Measurements from ENCODE around the gene BHLHE40. TPM values are rescaled to one million over a fixed set of nuclear protein-coding genes. Genes with fewer than 3 reads are reported as not detected.
A peak's percentile ranks its signal among the peaks of the same experiment; 100 is the strongest.

The BHLHE40 gene
- polyA plus RNA-seq, 2 of the 4 experiments (the other 2 are of a cell fraction): 102 to 160 TPM

DNA sequence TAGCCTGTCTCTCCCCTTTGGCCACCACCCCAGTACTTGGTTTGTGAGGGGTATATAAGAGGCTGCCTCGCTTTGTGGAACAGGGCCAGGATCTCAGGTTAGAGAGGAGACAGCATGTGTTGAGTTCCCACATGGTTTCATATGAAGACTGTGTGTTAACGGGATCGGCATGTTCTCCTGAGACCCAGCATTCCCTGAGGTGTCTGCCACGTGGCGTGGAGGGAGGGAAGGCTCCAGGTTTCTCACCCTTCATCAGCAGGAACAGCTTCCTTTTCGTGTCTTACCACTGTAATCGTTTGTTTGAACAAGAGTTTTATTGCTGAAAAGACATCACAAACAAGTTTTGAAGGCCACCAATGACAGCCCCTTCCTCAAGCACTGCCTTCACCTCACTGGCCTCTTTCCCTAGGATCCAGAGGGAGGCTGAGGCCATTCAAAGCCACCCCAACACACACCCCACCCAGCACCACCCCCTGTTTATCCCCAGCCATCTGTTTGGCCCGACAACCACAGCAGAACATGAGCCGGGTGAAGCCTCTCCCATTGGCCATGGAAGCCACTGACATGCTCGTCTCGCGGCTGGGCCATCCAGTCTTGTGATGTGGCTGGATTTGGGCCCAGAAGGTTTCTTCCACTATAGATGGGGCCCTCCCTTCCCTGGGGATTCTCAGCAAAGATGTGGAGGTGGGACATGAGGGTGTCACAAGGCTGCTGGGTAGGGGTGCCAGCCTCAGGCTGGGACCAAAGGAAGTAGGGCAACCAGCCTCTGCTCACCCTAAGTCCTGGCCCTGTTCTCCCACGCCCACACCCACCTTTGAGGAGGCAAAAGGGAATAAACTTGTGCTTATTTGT lies 10.0 kb downstream of the BHLHE40 start (continued):
- TF ChIP-seq EP300 (IDR thresholded peaks at IDR 0.05): no peak; a peak in 1 of 5 replicates

DNA sequence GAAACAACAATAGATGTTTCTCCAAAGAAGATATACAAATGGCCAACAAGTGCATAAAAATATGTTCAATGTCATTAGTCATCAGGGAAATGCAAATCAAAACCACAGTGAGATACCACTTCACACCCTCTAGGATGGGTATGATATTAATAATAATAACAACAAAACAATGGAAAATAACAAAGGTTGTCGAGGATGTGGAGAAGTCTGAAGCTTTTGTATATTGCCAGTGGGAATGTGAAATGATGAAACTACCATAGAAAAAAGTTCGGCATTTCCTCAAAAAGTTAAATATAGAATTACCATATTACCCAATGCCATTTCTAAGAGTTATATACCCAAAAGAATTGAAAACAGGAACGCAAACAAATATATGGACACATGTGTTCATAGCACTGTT lies 10.8 kb downstream of the BHLHE40 start:
- Histone ChIP-seq H3K9me3 (no peaks in the 10 kb centered on the region), H3K4me2 (0 out of 3 replicates have a peak overlapping the region, but pooled peaks have one; percentile 4), H3K4me3 (no peak overlapping the region), H3K4me1 (peaks cover 82% of the 10 kb centered on the region), H3K27ac (peak overlapping the region; percentile 96 to 98)
- WGBS (ENCODE audit: missing lambda C conversion rate): 68% methylated on average over 3 of the region's 3 CpGs
- ChIA-PET CTCF (interaction anchor here (1.2 kb wide), 1 partner anchor 14 kb away, joined by 3 read pairs; no protein-coding TSS in a partner anchor), POLR2A (no interaction called here)
- FAIRE-seq (no peak), DNase-seq (ENCODE audit: low read depth in 1 of 2, low spot score in 1 of 2) (peak in 1 of 2 experiments; percentile 60), ATAC-seq (no peak)
- TF ChIP-seq PHF8 (IDR thresholded peaks at IDR 0.05; ENCODE audit: borderline replicate concordance, low read depth) (no peak), GATA3 (IDR thresholded peaks at IDR 0.05; ENCODE audit: borderline replicate concordance) (no peak), JUN (IDR thresholded peaks at IDR 0.05) (no peak), RAD21 (conservative IDR thresholded peaks at IDR 0.05 in 1 of 2, IDR thresholded peaks at IDR 0.05 in 1 of 2) (no peak), EHMT2 (IDR thresholded peaks at IDR 0.05; ENCODE audit: low read depth) (no peak), SREBF2 (IDR thresholded peaks at IDR 0.05) (no peak), RFX5 (IDR thresholded peaks at IDR 0.05) (no peak), ZNF302 (CRISPR knock-in tag; IDR thresholded peaks at IDR 0.05) (no peak), CHD2 (IDR thresholded peaks at IDR 0.05; ENCODE audit: low read length, partially characterized antibody) (no peak), ZSCAN20 (CRISPR knock-in tag; IDR thresholded peaks at IDR 0.05) (0 out of 2 replicates have a peak, but pooled peaks have one; percentile 33), HDAC2 (IDR thresholded peaks at IDR 0.05) (no peak), FOSL2 (IDR thresholded peaks at IDR 0.05) (no peak), FOSL2 (CRISPR knock-in tag; IDR thresholded peaks at IDR 0.05) (peak; percentile 64), EHF (CRISPR knock-in tag; IDR thresholded peaks at IDR 0.05) (peak; percentile 62), HOXA7 (CRISPR knock-in tag; IDR thresholded peaks at IDR 0.05) (0 out of 2 replicates have a peak, but pooled peaks have one; percentile 39), MAX (IDR thresholded peaks at IDR 0.05) (no peak)
- TF ChIP-seq, protein P1, sequence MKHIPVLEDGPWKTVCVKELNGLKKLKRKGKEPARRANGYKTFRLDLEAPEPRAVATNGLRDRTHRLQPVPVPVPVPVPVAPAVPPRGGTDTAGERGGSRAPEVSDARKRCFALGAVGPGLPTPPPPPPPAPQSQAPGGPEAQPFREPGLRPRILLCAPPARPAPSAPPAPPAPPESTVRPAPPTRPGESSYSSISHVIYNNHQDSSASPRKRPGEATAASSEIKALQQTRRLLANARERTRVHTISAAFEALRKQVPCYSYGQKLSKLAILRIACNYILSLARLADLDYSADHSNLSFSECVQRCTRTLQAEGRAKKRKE (CRISPR knock-in tag; IDR thresholded peaks at IDR 0.05; ENCODE audit: low read depth): no peak

DNA sequence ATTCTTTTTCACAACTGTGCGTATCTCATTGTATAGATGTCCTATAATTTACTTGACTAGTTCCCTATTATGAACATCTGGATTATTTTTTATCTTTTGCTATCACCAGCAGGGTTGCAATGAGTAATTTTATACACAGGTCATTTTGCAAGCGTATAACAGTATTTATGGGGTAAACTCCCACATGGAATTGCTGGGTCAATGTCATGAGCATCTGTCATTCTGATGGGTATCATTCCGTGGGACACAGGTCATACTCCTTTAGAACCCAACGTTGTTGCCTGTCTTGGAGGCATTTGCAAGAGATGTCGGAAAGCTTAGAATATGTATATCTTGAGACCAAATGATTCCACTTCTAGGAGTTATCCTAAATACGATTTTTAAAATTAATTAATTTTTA lies 12.9 kb downstream of the BHLHE40 start:
- WGBS (ENCODE audit: missing lambda C conversion rate): 83% methylated on average over 6 of the region's 6 CpGs
- CTCF ChIA-PET: interaction anchor here (1.0 to 3.5 kb wide), 5 partner anchors 11 to 271 kb away, joined by 3 to 31 read pairs (median 17); partner anchors contain the start of gene BHLHE40
- Histone ChIP-seq H3K4me1 (peaks cover 77% of the 10 kb centered on the region), H3K27ac (peak overlapping the region; percentile 83 to 91), H3K9me3 (no peaks in the 10 kb centered on the region), H3K4me2 (no peak overlapping the region), H3K4me3 (no peak overlapping the region)
- DNase-seq (ENCODE audit: low read depth in 1 of 2, low spot score in 1 of 2): no peak
- POLR2A ChIA-PET: no interaction called here
- no peak for ATAC-seq
- no peak for FAIRE-seq
- TF ChIP-seq RFX5 (IDR thresholded peaks at IDR 0.05): no peak
- no peak for TF ChIP-seq CBX2 (IDR thresholded peaks at IDR 0.05; ENCODE audit: borderline replicate concordance, low read depth)
- no peak for TF ChIP-seq TFCP2L1 (CRISPR knock-in tag; IDR thresholded peaks at IDR 0.05)
- TF ChIP-seq HDAC2 (IDR thresholded peaks at IDR 0.05): no peak
- no peak for TF ChIP-seq MYC (IDR thresholded peaks at IDR 0.05; ENCODE audit: borderline replicate concordance, low read length)
- TF ChIP-seq, protein P2, sequence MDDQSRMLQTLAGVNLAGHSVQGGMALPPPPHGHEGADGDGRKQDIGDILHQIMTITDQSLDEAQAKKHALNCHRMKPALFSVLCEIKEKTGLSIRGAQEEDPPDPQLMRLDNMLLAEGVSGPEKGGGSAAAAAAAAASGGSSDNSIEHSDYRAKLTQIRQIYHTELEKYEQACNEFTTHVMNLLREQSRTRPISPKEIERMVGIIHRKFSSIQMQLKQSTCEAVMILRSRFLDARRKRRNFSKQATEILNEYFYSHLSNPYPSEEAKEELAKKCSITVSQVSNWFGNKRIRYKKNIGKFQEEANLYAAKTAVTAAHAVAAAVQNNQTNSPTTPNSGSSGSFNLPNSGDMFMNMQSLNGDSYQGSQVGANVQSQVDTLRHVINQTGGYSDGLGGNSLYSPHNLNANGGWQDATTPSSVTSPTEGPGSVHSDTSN (IDR thresholded peaks at IDR 0.05): no peak
- no peak for TF ChIP-seq ZFP36 (IDR thresholded peaks at IDR 0.05; ENCODE audit: borderline replicate concordance, partially characterized antibody)
- TF ChIP-seq CHD4 (IDR thresholded peaks at IDR 0.05; ENCODE audit: borderline replicate concordance): no peak
- TF ChIP-seq, protein P3, sequence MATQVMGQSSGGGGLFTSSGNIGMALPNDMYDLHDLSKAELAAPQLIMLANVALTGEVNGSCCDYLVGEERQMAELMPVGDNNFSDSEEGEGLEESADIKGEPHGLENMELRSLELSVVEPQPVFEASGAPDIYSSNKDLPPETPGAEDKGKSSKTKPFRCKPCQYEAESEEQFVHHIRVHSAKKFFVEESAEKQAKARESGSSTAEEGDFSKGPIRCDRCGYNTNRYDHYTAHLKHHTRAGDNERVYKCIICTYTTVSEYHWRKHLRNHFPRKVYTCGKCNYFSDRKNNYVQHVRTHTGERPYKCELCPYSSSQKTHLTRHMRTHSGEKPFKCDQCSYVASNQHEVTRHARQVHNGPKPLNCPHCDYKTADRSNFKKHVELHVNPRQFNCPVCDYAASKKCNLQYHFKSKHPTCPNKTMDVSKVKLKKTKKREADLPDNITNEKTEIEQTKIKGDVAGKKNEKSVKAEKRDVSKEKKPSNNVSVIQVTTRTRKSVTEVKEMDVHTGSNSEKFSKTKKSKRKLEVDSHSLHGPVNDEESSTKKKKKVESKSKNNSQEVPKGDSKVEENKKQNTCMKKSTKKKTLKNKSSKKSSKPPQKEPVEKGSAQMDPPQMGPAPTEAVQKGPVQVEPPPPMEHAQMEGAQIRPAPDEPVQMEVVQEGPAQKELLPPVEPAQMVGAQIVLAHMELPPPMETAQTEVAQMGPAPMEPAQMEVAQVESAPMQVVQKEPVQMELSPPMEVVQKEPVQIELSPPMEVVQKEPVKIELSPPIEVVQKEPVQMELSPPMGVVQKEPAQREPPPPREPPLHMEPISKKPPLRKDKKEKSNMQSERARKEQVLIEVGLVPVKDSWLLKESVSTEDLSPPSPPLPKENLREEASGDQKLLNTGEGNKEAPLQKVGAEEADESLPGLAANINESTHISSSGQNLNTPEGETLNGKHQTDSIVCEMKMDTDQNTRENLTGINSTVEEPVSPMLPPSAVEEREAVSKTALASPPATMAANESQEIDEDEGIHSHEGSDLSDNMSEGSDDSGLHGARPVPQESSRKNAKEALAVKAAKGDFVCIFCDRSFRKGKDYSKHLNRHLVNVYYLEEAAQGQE (IDR thresholded peaks at IDR 0.05): no peak
- TF ChIP-seq ZNF302 (CRISPR knock-in tag; IDR thresholded peaks at IDR 0.05): no peak
- no peak for TF ChIP-seq HOXA7 (CRISPR knock-in tag; IDR thresholded peaks at IDR 0.05)
- TF ChIP-seq EHF (CRISPR knock-in tag; IDR thresholded peaks at IDR 0.05): no peak
- no peak for TF ChIP-seq NPAS2 (CRISPR knock-in tag; IDR thresholded peaks at IDR 0.05; ENCODE audit: borderline replicate concordance)
- no peak for TF ChIP-seq POLR2AphosphoS2 (conservative IDR thresholded peaks at IDR 0.05; ENCODE audit: low read length)
